ENCODE results near the gene TAGLN. TPM values are rescaled to one million over a fixed set of nuclear protein-coding genes. Genes with fewer than 3 reads are reported as not detected.
A peak's percentile ranks its signal among the peaks of the same experiment; 100 is the strongest.

TAGLN gene
- total RNA-seq, 1 donor from 2014 or later, result 97.9 TPM

- H3K27ac Mint-ChIP-seq, result no peak overlapping the region
- no peaks in the 10 kb centered on the region for H3K9me3 Mint-ChIP-seq
- H3K4me3 Mint-ChIP-seq, result no peak overlapping the region
- no peaks in the 10 kb centered on the region for H3K27me3 Mint-ChIP-seq
- peaks cover 22% of the 10 kb centered on the region for H3K36me3 Mint-ChIP-seq
- peaks cover 4% of the 10 kb centered on the region for H3K4me1 Mint-ChIP-seq (ENCODE audit: unreplicated experiment)
- no peak for DNase-seq (ENCODE audit: extremely low spot score, unreplicated experiment)
- no peak for TF ChIP-seq CTCF (conservative IDR thresholded peaks at IDR 0.05)
Measured at GRCh38 chr11:117160826-117161225, 38.3 kb upstream of the TAGLN start.

GRCh38 chr11:117166491-117166890, 32.7 kb upstream of the TAGLN start:
- DNase-seq (ENCODE audit: extremely low spot score, unreplicated experiment), result no peak
- Mint-ChIP-seq H3K4me3 (no peak overlapping the region), H3K27ac (no peak overlapping the region), H3K9me3 (no peaks in the 10 kb centered on the region), H3K4me1 (ENCODE audit: unreplicated experiment) (peaks cover 12% of the 10 kb centered on the region), H3K36me3 (peaks cover 30% of the 10 kb centered on the region), H3K27me3 (no peaks in the 10 kb centered on the region)
- TF ChIP-seq CTCF (conservative IDR thresholded peaks at IDR 0.05), result no peak

GRCh38 chr11:117169736-117170135, 29.4 kb upstream of the TAGLN start:
- TF ChIP-seq CTCF (conservative IDR thresholded peaks at IDR 0.05), result no peak
- Mint-ChIP-seq H3K9me3 (no peaks in the 10 kb centered on the region), H3K27ac (no peak overlapping the region), H3K4me1 (ENCODE audit: unreplicated experiment) (peaks cover 34% of the 10 kb centered on the region), H3K36me3 (peaks cover 30% of the 10 kb centered on the region), H3K27me3 (no peaks in the 10 kb centered on the region), H3K4me3 (no peak overlapping the region)
- no peak for DNase-seq (ENCODE audit: extremely low spot score, unreplicated experiment)

GRCh38 chr11:117170210-117170609, 29.0 kb upstream of the TAGLN start:
- H3K4me1 Mint-ChIP-seq (ENCODE audit: unreplicated experiment), result peaks cover 39% of the 10 kb centered on the region
- no peaks in the 10 kb centered on the region for H3K27me3 Mint-ChIP-seq
- H3K9me3 Mint-ChIP-seq, result no peaks in the 10 kb centered on the region
- no peak for DNase-seq (ENCODE audit: extremely low spot score, unreplicated experiment)
- no peak overlapping the region for H3K27ac Mint-ChIP-seq
- H3K36me3 Mint-ChIP-seq, result peaks cover 29% of the 10 kb centered on the region
- no peak overlapping the region for H3K4me3 Mint-ChIP-seq
- TF ChIP-seq CTCF (conservative IDR thresholded peaks at IDR 0.05), result no peak

GRCh38 chr11:117171007-117171403, 28.2 kb upstream of the TAGLN start:
- TF ChIP-seq CTCF (conservative IDR thresholded peaks at IDR 0.05), result no peak
- peaks cover 21% of the 10 kb centered on the region for H3K36me3 Mint-ChIP-seq
- no peak for DNase-seq (ENCODE audit: extremely low spot score, unreplicated experiment)
- peaks cover 44% of the 10 kb centered on the region for H3K4me1 Mint-ChIP-seq (ENCODE audit: unreplicated experiment)
- no peaks in the 10 kb centered on the region for H3K27me3 Mint-ChIP-seq
- H3K4me3 Mint-ChIP-seq, result no peak overlapping the region
- H3K27ac Mint-ChIP-seq, result peak overlapping the region; percentile 74
- no peaks in the 10 kb centered on the region for H3K9me3 Mint-ChIP-seq
